ENCODE measurements around the gene FBN3.
A peak's percentile ranks its signal among the peaks of the same experiment; 100 is the strongest.
"Not testable (repeated sequence)": the region's sequence is repeated elsewhere in the genome, so short reads cannot be mapped to it uniquely, and the experiment has no call there.

The FBN3 gene

GRCh38 chr19:8149261-8150094 is at the start of gene FBN3:
Gene FBN3 (minus strand): TSS chr19:8149592. CDS start chr19:8147480, 2,112 bp downstream.
- no peak for DNase-seq (ENCODE audit: low read depth)

DNA sequence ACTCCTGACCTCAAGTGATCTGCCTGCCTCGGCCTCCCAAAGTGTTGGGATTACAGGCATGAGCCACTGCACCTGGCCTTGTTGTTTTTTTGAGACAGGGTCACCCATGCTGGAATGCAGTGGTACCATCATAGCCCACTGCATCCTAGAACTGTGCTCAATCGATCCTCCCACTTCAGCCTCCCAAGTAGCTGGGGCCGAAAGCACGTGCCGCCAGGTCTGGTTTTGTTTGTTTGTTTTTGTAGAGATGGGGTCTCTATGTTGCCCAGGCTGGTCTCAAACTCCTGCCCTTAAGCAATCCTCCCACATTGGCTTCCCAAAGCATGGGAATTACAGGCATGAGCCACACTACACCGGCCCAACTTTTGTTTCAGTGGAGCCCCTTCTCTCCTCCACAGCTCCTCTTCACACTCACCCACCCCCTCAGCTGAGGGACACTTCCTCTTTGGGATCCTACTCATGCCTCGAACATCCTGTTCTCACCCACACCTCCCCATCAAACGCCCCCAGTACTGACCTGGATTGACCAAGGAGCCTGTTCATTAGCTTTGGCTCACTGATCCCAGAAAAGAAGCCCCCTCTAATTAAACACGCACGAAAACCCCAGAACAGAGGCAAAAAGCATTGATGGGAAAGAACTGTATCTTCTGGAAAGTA is 47.0 kb upstream of the FBN3 start:
- no peak for DNase-seq (ENCODE audit: low read depth)

- DNase-seq (ENCODE audit: low read depth) = no peak
Observed at GRCh38 chr19:8194528-8195267, 45.3 kb upstream of the FBN3 start.

DNA sequence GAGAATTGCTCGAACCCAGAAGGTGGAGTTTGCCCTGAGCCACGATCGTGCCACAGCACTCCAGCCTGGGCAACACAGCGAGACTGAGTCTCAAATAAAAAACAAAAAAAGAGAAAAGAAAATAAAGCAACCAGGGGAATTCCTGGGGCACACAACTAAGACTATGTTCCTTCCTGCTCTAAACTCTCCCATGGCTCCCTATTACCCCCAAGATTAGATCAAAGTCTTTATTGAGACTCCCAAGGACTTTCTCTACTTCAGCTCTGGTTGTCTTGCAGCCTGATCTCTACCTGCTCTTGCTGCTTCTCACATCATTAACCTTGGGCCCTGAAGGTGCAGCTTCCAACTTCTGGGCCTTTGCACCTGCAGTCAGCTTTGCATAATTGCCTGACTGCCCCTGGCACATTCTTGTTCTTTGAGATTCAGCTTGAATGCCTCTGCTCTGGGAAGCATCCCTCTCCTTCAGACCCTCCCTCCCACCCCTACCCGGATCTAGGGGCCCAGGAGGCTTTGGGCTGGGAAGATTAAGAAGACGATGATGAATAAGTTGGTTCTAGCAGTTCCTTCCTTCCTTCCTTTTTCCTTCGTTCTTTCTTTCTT is 42.9 kb upstream of the FBN3 start:
- DNase-seq (ENCODE audit: low read depth) = no peak

DNA sequence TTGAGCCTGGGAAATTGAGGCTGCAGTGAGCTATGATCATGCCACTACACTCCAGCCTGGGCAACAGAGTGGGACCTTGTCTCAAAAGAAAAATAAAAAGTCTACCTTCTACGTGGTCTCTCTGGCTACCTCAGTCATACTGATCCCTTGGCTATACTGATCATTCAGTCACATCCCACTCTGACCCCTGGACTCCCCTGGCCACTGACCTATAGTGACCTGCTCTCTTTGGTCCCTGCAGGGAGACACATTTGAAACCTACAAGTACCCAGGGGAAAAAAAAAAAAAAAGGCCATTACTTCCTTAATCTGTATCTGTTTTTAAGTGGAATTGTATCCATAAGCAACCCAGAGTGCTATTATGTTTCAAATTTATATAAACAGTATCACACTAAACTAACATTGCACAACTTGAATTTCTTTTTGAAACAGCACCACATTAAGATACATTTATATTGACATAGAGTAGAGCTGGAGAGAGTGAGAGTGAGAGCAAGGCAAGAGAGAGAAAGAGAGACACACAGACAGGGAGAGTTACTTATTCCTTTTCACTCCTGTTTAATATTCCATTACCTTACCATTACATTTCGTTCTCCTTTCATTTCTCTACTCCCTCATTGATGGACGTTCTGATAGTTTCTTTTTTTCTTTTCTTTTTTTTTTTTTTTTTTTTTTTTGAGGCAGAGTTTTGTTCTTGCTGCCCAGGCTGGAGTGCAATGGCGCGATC is 36.1 kb upstream of the FBN3 start:
- no peak for DNase-seq (ENCODE audit: low read depth)

GRCh38 chr19:8184274-8184673 is 34.9 kb upstream of the FBN3 start:
- no peak for DNase-seq (ENCODE audit: low read depth)

DNA sequence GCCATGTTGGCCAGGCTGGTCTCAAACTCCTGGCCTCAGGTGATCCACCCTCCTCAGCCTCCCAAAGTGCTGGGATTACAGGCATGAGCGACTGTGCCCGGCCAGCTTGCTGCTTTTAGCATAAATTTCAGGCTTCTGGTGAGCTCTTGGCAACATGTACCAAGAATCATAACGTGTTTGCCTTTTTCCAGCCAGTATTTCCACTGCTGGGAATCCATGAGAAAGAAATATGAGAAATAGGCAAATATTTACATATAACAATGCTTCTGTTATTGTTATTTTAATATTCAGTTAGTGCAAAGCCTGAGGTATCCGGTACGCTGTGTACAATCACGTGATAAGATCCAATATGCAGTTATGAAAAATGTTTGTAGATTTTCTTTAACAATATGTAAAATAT is 30.6 kb upstream of the FBN3 start:
- no peak for DNase-seq (ENCODE audit: low read depth)

DNA sequence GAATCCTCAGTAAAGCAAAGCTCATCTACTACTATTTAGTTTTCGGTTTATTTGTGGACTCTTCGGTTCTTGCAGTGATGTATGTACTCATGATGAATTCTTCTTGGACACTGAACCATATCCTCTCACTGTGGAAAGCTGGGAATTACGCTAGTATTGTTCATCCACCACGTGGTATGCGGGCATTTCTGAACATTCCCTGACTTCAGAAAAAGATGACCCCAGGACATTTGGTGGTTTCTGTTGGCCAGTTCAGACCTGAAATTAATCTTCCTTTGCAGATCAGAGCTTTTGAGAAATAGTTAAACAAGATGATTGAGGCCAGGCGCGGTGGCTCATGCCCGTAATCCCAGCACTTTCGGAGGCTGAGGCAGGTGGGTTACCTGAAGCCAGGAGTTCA is 25.3 kb upstream of the FBN3 start:
- DNase-seq (ENCODE audit: low read depth) = no peak

DNA sequence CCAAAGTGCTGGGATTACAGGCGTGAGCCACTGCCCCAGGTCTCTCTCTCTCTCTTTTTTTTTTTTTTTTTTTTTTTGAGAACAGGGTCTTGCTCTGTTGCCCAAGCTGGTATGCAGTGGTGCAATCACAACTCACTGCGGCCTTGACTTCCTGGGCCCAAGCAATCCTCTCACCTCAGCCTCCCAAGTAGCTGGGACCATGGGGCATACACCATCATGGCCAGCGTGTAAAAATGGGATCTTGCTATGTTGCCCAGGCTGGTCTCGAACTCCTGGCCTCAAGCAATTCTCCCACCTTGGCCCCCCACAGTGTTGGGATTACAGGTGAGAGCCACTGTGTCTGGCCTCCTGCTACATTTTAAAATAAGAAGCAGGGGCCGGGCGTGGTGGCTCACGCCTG is 19.1 kb upstream of the FBN3 start:
- DNase-seq (ENCODE audit: low read depth) = no peak

DNA sequence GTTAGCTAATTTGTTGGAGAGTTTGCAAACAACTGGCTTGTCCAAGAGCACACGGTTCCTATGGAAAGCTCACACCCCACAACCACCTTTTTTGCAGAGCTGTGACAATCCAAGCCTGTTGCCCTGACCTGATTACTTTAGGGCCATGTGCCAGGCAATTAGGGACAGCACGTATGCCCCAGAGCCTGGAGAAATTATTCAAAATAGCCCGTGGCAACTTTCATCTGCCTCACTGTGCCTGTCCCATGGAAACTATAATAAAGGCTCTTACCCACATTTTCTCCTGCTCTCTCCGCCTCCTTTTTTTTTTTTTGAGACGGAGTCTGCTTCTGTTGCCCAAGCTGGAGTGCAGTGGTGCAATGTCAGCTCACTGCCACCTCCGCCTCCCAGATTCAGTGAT is 18.6 kb upstream of the FBN3 start:
- no peak for DNase-seq (ENCODE audit: low read depth)

DNA sequence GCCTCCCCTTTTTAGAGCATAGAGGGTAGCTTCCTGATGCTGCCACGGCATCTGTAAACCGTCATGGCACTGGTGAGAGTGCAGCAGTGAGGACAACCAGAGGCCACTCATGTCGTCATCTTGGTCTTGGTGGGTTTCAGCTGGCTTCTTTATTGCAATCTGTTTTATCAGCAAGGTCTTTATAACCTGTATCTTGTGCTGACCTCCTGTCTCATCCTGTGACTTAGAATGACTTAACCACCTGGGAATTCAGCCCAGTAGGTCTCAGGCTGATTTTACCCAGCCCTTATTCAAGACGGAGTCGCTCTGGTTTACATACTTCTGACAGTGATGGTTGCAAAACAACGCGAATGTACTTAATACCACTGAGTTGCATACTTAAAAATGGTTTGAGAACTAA is 14.4 kb upstream of the FBN3 start:
- DNase-seq (ENCODE audit: low read depth) = no peak

GRCh38 chr19:8161135-8161646 is 11.8 kb upstream of the FBN3 start:
- no peak for DNase-seq (ENCODE audit: low read depth)

DNA sequence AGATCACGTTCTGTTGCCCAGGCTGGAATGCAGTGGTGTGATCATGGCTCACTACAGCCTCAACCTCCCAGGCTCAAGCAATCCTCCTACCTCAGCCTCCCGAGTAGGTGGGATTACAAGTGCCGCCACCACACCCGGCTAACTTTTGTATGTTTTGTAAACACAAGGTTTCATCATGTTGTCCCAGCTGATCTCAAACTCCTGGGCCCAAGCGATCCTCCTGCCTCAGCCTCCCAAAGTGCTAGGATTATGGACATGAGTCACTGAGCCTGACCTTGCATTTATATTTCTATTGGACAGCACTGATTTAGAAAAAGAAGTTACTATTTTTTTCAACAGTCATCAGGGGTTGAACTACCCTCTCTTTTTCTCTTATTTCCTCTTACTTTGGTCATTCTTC is 9.9 kb upstream of the FBN3 start:
- DNase-seq (ENCODE audit: low read depth) = not testable (repeated sequence)

GRCh38 chr19:8158411-8159074 is 9.2 kb upstream of the FBN3 start:
- DNase-seq (ENCODE audit: low read depth) = peak; percentile 17

DNA sequence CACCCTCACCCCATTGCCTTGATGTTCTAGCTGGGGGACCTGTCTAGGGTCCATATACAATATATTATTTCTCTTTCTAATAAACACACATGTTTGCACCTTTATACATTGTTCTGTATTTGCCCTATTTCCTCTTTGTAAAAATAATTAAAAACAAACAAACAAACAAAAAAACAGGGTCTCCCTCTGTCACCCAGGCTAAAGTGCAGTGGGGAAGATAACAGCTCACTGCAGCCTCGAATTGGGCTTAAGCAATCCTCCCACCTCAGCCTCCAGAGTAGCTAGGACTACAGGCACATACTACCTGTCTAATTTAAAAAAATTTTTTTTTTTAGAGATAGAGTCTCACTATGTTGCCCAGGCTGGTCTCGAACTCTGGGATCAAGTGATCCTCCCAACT is 5.9 kb upstream of the FBN3 start:
- DNase-seq (ENCODE audit: low read depth) = no peak

GRCh38 chr19:8154014-8154413 is 4.6 kb upstream of the FBN3 start:
- not testable (repeated sequence) for DNase-seq (ENCODE audit: low read depth)

DNA sequence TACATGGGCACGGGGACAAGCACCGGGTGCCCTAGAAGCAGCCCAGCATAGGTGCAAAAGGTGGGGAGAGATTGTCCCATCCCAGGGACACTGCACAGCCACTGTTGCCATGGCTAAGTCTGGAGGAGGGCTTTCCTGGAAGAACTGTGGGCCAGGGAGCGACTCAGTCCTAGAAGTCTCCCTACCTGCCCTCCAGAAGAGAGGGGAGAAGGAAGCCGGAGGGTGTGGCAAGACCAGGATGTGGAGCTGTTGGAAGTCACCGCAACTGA is 2.3 kb upstream of the FBN3 start:
- DNase-seq (ENCODE audit: low read depth) = no peak

- DNase-seq (ENCODE audit: low read depth) = no peak
Observed at GRCh38 chr19:8150998-8151766, 1.8 kb upstream of the FBN3 start.

DNA sequence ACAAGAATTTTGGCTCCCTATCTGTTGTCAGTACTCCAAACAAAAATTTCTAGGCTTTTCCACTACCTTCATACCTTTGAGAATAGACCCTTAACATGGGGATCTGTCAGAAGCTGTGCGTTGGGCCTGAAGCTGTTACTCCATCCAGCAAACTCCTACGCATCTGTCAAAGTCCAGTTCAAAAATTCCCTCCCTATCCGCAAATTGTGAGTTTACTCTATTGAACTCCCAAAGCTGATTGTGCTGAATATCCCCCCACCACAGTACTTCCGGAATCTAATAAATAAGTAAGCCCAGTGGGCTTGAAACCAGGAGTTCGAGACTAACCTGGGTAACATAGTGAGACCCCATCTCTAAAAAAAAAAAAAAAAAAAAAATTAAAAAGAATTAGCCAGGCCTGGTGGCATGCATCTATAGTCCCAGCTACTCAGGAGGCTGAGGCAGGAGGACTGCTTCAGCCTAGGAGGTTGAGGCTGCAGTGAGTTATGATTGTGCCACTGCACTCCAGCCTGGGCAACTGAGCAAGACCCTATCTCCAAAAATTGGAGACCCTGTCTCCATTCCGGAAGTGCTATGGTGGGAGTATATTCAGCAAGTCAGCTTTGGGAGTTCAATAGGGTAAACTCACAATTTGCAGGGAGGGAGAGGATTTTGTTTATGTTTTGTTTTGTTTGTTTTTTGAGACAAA is 930 bp upstream of the FBN3 start:
- no peak for DNase-seq (ENCODE audit: low read depth)
